NCI-H510A treated with DMSO at 0.1 percent for 48 hours (cell line): Measurements from ENCODE around the gene FAM83E.
"Not testable (repeated sequence)": the region's sequence is repeated elsewhere in the genome, so short reads cannot be mapped to it uniquely, and the experiment has no call there.

Source experiments
- DNase-seq: peaks from one replicate; lab custom pipeline; 2025; lab: John Stamatoyannopoulos, UW

Gene FAM83E

DNA sequence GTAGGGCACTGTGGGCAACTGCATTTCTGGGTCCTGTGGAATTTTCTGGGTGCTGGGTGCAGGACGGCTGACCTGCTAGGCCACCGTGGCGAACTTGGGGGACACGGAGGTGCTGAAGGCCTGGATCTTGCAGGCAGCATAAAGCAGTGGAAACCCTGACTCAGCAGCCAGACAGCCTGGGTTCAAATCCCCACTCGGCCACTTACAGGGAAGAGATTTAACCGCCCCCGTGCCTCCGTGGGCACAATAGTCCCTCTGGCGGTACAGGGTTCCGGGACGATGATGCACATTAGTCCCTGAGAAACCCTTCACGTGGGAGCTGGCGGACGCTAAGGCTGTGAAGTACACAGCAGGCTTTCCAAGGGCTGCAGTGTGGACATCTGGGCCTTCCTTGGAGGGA is 3.0 kb downstream of the FAM83E start:
- no peak for DNase-seq

GRCh38 chr19:48609571-48610108 is 5.2 kb downstream of the FAM83E start:
- DNase-seq: no peak

DNA sequence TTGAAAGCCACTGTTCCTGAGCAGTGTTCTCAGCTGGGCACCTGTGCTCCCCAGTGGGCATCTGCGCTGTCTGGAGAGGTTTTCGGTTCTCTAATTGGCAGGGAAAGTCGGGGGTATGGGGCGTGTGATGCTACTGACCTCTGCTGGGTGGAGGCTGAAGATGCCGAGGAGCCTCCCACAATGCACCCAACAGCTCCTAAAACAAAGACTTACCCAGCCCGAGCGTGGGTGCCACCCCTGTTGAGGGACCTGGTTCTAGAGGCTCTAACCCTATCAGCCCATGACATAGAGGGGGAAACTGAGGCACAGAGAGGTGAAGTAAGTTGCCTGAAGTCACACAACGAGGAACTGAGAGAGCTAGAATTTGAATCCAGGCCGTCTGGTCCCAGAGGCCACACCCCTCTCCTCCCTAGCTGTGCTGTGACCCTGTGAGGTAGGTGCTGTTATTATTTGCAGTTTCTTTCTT is 6.0 kb downstream of the FAM83E start:
- peak; percentile 53 for DNase-seq

GRCh38 chr19:48607359-48607755 is 7.5 kb downstream of the FAM83E start:
- DNase-seq: no peak

- DNase-seq: no peak
These were observed 8.2 kb downstream of the FAM83E start, which contains the start of gene SPACA4 for GRCh38 chr19:48606463-48607358. SPACA4 (plus strand) TSS chr19:48606742; CDS start chr19:48606979, 237 bp downstream.

GRCh38 chr19:48603850-48604249 is 11.0 kb downstream of the FAM83E start:
- DNase-seq: no peak

- no peak for DNase-seq
These were observed 11.4 kb downstream of the FAM83E start for GRCh38 chr19:48603449-48603848.

GRCh38 chr19:48603001-48603400 is 11.9 kb downstream of the FAM83E start:
- no peak for DNase-seq

DNA sequence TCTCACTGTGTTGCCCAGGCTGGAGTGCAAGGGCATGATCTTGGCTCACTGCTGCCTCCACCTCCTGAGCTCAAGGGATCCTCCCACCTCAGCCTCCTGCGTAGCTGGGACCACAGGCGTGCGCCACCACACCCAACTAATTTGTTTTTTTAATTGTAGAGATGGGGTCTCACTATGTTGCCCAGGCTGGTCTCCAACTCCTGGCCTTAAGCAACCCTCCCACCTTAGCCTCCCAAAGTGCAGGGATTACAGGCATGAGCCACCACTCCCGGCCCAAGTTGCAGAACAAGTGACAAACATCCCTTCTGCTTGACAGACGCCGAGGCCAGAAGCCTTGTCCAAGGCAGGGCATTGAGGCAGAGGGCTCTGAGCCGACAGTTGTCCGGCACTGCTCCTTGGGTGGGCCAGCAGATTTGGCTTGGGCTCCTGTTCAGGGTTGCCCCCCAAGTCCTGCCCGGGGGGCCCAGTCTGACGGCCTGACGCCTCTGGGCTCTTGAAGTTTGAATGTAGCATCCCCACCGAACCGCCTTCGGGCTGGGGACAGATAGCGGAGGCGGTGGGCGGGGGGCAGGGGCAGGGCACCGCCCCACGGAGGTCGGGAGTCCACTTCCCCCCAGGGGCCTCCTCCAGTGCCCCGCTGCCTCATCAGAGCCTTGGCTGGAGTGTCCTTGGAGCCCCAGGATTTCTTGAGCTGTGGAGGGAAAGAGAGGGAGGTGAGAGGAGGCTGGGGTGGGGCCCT is 14.0 kb downstream of the FAM83E start:
- no peak for DNase-seq

DNA sequence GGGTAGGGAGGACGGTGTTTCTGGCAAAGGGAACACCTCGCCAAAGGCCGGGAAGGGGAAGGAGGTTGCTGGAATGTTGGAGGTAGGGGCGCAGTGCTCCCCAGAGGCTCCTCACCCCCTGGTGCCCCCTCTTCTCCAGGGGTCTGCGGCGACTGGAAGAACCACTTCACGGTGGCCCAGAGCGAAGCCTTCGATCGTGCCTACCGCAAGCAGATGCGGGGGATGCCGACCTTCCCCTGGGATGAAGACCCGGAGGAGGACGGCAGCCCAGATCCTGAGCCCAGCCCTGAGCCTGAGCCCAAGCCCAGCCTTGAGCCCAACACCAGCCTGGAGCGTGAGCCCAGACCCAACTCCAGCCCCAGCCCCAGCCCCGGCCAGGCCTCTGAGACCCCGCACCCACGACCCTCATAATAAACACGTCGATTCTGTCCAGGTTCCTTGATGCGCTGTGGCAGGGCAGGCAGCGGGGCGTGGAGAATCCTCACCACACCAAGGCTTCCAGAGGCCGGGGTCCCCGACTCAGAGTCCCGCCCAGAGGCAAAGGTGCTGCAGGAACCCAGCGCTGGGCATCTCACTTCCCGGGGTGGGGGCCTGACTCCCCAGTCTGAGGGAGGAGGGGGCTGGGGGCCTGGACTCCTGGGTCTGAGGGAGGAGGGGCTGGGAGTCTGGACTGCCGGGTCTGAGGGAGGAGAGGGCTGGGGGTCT is 15.7 kb downstream of the FAM83E start:
- DNase-seq: no peak

- no peak for DNase-seq
These were observed 18.0 kb downstream of the FAM83E start for GRCh38 chr19:48596679-48597465.

DNA sequence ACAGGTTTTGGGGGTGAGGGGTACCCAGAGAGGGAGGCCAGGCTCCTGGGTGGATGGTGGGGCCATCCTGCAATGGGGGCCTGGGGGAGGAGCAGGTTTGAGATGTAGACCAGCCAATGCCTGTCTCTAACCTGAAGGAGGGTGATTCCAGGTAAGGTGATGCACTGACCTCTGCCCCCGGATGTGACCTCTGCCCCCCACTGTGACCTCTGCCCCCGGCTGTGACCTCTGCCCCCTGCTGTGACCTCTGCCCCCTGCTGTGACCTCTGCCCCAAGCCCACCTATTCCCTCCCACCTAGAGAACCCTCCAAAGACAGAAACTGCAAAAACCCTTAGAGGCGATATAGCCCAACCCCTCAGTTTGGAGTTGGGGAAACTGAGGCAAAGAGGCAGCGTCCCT is 18.6 kb downstream of the FAM83E start:
- DNase-seq: no peak

GRCh38 chr19:48595833-48596232 is 19.0 kb downstream of the FAM83E start:
- no peak for DNase-seq

DNA sequence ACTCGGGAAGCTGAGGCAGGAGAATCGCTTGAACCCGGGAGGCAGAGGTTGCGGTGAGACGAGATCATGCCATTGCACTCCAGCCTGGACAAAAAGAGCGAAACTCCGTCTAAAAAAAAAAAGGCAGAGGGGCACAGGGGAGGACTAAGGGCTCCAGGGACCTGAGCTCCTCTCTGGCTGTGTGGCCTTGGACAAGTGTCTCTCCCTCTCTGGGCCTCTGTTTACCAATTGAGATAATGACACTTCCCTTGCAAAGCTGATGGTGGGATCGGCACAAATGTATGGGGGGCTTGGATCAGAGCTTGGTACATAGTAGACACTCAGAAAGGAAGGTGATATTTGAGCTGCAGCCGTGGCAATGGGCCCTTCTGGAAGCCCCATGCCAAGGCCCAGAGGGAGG is 19.7 kb downstream of the FAM83E start:
- no peak for DNase-seq

DNA sequence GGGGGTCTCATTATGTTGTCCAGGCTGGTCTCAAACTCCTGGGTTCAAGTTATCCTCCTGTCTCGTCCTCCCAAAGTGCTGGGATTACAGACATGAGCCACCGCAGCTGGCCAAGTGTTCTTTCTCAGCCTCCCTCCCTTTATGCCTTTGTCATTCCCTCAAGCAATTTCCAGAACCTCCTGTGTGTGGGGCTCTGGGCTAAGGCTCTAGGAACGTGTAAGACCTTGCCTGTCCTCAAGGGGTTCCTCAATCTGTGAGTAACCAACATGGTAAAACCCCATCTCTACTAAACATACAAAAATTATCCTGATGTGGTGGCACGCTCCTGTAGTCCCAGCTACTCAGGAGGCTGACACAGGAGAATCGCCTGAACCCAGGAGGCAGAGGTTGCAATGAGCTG is 23.9 kb downstream of the FAM83E start:
- DNase-seq: no peak

DNA sequence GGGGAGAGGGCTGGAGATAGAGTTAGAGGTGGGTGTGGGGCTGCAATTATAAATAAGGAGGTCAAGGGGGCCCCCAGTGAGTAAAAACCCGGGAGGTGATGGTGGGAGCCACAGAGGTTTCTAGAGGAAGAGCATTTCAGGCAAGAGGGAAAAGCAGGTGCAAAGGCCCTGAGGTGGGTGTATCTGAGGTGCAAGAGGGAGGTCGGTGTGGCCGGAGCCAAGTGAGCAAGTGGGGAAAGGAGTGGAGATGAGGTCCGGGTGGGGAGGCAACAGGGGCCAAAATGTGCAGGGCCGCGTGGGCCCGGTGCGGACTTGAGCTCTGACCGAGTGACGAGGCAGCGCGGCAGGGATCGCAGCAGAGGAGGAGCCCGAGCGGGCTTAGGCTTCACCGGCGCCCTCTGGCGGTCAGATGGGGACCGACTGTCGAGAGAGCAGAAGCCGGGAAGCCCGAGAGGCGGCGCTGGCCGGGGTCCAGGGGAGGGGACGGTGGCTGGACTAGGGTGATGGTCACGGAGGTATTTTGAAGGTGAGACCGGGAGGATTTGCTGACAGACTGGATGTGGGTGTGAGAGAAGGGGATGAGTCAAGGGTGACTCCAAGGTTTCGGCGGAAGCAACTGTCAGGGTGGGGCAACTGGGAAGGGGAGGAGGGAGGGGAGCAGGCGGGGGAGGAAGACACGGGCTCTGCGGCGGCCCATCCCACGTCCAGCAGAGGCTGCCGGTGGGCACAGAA is 26.0 kb downstream of the FAM83E start:
- DNase-seq: peak; percentile 73

- DNase-seq: no peak
These were observed 27.5 kb downstream of the FAM83E start for GRCh38 chr19:48587387-48587786.

DNA sequence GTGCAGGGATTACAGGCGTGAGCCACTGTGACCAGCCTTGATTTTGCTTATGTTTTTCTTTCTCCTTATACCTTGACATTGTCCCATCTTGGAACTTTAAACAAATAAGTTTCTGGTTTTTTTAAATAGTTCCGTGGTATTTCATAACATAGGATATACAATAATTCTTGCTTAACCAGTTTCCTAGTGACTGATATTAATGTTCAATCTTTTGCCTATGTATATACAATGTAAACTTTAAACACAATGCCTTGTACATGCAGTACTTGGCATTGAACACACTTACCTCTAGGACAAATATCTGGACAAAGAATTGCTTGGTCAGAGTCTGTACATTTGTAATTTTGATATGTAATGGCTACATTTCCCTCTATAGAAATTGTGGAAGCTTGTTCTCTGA is 32.7 kb downstream of the FAM83E start:
- DNase-seq: no peak

DNA sequence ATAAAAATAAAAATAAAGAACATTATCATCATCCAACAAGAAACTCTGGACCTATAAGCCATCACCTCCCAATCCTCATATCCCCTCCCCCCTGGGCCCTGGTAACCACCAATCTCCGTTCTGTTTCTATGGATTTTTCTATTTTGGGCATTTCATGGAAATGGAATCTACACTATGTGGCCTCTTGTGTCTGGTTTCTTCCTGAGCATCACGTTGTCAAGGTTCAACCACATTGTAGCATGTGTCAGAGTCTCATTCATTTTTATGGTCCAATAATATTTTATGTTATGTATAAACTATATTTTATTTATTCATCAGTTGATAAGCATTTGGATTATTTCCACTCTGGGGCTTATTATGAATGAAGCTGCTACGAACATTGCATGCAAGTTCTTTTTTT is 36.0 kb downstream of the FAM83E start:
- no peak for DNase-seq

DNA sequence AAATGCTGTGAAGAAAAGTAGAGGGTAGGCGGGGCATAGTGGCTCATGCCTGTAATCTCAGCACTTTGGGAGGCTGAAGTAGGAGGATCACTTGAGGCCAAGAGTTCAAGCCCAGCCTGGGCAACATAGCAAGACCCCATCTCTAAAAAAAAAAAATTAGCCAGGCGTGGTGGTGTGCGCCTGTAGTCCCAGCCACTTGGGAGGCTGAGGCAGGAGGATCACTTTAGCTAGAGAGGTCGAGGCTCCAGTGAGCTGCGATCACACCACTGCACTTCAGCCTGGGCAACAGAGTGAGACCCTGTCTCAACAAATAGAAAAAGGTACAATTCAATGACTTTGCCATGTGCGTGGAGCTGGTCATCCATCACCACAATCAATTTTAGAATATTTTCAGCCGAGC is 37.0 kb downstream of the FAM83E start:
- not testable (repeated sequence) for DNase-seq
